ENCODE results near the gene CHIC2. TPM values are rescaled to one million over a fixed set of nuclear protein-coding genes. Genes with fewer than 3 reads are reported as not detected.

Gene CHIC2
- polyA plus RNA-seq, 1 donor (not counting 4 experiments of a cell fraction or from before 2014, with no cell fraction given), result 21.9 TPM

DNA sequence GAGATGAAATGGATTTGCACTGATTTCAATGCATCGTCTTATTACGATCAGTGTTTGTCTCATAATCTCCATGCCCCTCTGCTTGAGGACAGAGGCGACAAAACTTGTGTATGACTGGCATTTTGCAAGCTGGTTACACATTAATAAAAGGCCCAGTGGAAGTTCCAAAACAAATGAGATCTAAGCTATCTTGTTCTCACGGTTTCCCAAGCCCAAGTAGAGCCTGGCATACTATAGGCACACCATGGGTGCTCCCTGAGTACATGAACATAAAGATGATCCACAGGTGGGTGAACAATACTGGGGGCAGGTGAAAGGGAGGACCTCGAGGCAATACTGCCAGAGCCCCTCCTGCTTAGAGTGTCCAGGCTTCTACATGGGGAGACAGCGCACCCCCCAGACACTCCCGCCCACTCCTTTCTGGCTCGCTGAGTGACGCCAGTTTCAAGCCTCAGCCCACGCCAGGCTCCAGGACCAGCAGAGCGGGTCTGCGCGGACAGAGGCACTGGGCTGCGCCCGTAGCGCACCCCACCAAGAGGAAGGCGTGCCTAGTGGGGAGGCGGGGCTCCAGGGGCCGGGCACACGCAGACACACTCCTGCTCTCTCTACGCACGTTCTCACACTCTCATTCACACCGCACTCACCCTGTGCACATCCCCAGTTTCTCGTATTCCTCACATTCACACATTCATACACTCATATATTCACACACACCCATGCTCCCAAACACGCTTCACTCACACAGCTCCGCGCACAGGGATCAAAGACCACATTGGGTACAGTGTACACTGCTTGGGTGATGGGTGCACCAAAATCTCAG is 26.6 kb upstream of the CHIC2 start:
- Histone ChIP-seq H3K4me1 (ENCODE audit: control insufficient read depth, extremely low read depth, insufficient read depth, low read length) (peaks cover 19% of the 10 kb centered on the region), H3K9me3 (ENCODE audit: control insufficient read depth, low read depth, low read length) (no peaks in the 10 kb centered on the region), H4K20me1 (ENCODE audit: control insufficient read depth, extremely low read depth, insufficient read depth, low read length) (no peaks in the 10 kb centered on the region), H3K9ac (ENCODE audit: control insufficient read depth, extremely low read depth, insufficient read depth, low read length) (peak overlapping the region; percentile 65), H3K4me3 (ENCODE audit: control insufficient read depth in 2 of 3, extremely low read depth in 1 of 3, insufficient read depth in 2 of 3, low read depth in 1 of 3, low read length in 3 of 3) (peak overlapping the region; percentile 39 to 78 (median 71)), H3K9me1 (ENCODE audit: control insufficient read depth, extremely low read depth, insufficient read depth, low read length) (no peaks in the 10 kb centered on the region), H3K79me2 (ENCODE audit: control insufficient read depth, insufficient read depth, low read length) (no peaks in the 10 kb centered on the region), H3K4me2 (ENCODE audit: control insufficient read depth, extremely low read depth, insufficient read depth, low read depth, low read length) (peak overlapping the region; percentile 96), H3K36me3 (ENCODE audit: control insufficient read depth in 2 of 2, extremely low read depth in 1 of 2, insufficient read depth in 2 of 2, low read length in 2 of 2) (no peaks in the 10 kb centered on the region), H2AFZ (ENCODE audit: control insufficient read depth, low read length) (peak overlapping the region; percentile 85), H3K27ac (ENCODE audit: control insufficient read depth, insufficient read depth, low read length) (no peak overlapping the region), H3K27me3 (ENCODE audit: control insufficient read depth, extremely low read depth, insufficient read depth, low read length) (peaks cover 28% of the 10 kb centered on the region)
- TF ChIP-seq, protein P1, sequence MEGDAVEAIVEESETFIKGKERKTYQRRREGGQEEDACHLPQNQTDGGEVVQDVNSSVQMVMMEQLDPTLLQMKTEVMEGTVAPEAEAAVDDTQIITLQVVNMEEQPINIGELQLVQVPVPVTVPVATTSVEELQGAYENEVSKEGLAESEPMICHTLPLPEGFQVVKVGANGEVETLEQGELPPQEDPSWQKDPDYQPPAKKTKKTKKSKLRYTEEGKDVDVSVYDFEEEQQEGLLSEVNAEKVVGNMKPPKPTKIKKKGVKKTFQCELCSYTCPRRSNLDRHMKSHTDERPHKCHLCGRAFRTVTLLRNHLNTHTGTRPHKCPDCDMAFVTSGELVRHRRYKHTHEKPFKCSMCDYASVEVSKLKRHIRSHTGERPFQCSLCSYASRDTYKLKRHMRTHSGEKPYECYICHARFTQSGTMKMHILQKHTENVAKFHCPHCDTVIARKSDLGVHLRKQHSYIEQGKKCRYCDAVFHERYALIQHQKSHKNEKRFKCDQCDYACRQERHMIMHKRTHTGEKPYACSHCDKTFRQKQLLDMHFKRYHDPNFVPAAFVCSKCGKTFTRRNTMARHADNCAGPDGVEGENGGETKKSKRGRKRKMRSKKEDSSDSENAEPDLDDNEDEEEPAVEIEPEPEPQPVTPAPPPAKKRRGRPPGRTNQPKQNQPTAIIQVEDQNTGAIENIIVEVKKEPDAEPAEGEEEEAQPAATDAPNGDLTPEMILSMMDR (optimal IDR thresholded peaks at IDR 0.05 in 1 of 3, IDR thresholded peaks at IDR 0.05 in 1 of 3, conservative IDR thresholded peaks at IDR 0.05 in 1 of 3; ENCODE audit: extremely low read depth in 1 of 3, insufficient read depth in 2 of 3, low read length in 3 of 3), result no peak
- no peak for TF ChIP-seq EZH2 (IDR thresholded peaks at IDR 0.05; ENCODE audit: low read length)
- DNase-seq (ENCODE audit: low read depth, low spot score), result no peak
- peak; percentile 55 for FAIRE-seq
- dilution Hi-C loops (cut with MboI; ENCODE audit: extremely low pct_ligation_motif_present, low sequenced_read_pairs), result no loop called here

DNA sequence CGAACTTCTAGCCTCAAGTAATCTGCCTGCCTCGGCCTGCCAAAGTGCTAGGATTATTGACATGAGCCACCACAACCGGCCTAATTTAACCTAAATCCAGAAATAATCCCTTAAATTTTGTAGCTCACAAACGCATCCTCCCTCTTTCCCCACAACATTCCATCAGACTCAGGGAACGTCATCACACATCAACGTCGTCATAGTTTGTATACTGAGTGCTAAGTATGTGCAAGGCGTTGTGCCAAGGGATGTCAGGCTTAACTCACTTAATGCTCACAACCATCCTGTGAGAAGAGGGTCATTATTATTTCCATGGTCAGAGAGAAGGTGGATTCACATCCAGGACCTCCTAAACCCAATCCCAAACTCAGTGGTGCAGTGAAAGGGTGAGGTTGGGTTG is 26.0 kb upstream of the CHIC2 start:
- DNase-seq (ENCODE audit: low read depth, low spot score) (no peak), FAIRE-seq (no peak)
- Histone ChIP-seq H4K20me1 (ENCODE audit: control insufficient read depth, extremely low read depth, insufficient read depth, low read length) (no peaks in the 10 kb centered on the region), H3K9me1 (ENCODE audit: control insufficient read depth, extremely low read depth, insufficient read depth, low read length) (no peaks in the 10 kb centered on the region), H3K79me2 (ENCODE audit: control insufficient read depth, insufficient read depth, low read length) (no peaks in the 10 kb centered on the region), H3K27ac (ENCODE audit: control insufficient read depth, insufficient read depth, low read length) (no peak overlapping the region), H3K27me3 (ENCODE audit: control insufficient read depth, extremely low read depth, insufficient read depth, low read length) (peaks cover 24% of the 10 kb centered on the region), H3K36me3 (ENCODE audit: control insufficient read depth in 2 of 2, extremely low read depth in 1 of 2, insufficient read depth in 2 of 2, low read length in 2 of 2) (no peaks in the 10 kb centered on the region), H3K4me2 (ENCODE audit: control insufficient read depth, extremely low read depth, insufficient read depth, low read depth, low read length) (no peak overlapping the region), H3K9me3 (ENCODE audit: control insufficient read depth, low read depth, low read length) (no peaks in the 10 kb centered on the region), H2AFZ (ENCODE audit: control insufficient read depth, low read length) (no peak overlapping the region), H3K4me3 (ENCODE audit: control insufficient read depth in 2 of 3, extremely low read depth in 1 of 3, insufficient read depth in 2 of 3, low read depth in 1 of 3, low read length in 3 of 3) (no peak overlapping the region), H3K9ac (ENCODE audit: control insufficient read depth, extremely low read depth, insufficient read depth, low read length) (no peak overlapping the region), H3K4me1 (ENCODE audit: control insufficient read depth, extremely low read depth, insufficient read depth, low read length) (peaks cover 25% of the 10 kb centered on the region)
- TF ChIP-seq EZH2 (IDR thresholded peaks at IDR 0.05; ENCODE audit: low read length), result no peak
- TF ChIP-seq, protein P1 (optimal IDR thresholded peaks at IDR 0.05 in 1 of 3, IDR thresholded peaks at IDR 0.05 in 1 of 3, conservative IDR thresholded peaks at IDR 0.05 in 1 of 3; ENCODE audit: extremely low read depth in 1 of 3, insufficient read depth in 2 of 3, low read length in 3 of 3), result no peak
- dilution Hi-C loops (cut with MboI; ENCODE audit: extremely low pct_ligation_motif_present, low sequenced_read_pairs), result no loop called here
